ENCODE results near the gene WNT8A. TPM values are rescaled to one million over a fixed set of nuclear protein-coding genes. Genes with fewer than 3 reads are reported as not detected.

WNT8A gene
- total and polyA plus RNA-seq, 2 of the 13 experiments (the other 11 are each of a cell fraction or from before 2014, with no cell fraction given) = not detected

GRCh38 chr5:138103319-138103637 lies 19.4 kb downstream of the WNT8A start:
- Histone ChIP-seq H3K4me1 (ENCODE audit: insufficient read depth, low read length) (peaks cover 25% of the 10 kb centered on the region), H3K79me2 (ENCODE audit: insufficient read depth, low read length) (no peaks in the 10 kb centered on the region), H3K36me3 (replicated peaks in 1 of 2; ENCODE audit: control insufficient read depth in 1 of 2, insufficient read depth in 2 of 2, low read length in 2 of 2) (no peaks in the 10 kb centered on the region), H2AFZ (ENCODE audit: low read length) (no peak overlapping the region), H3K27me3 (ENCODE audit: control insufficient read depth in 1 of 2, insufficient read depth in 2 of 2, low read length in 2 of 2) (no peaks in the 10 kb centered on the region), H4K20me1 (ENCODE audit: insufficient read depth, low read length) (no peaks in the 10 kb centered on the region), H3K4me3 (replicated peaks in 1 of 3; ENCODE audit: insufficient read depth in 1 of 3, low read depth in 2 of 3, low read length in 3 of 3) (no peak overlapping the region), H3K27ac (ENCODE audit: extremely low read length, insufficient read depth, low read length) (no peak overlapping the region), H3K4me2 (ENCODE audit: low read depth, low read length) (no peak overlapping the region), H3K9ac (ENCODE audit: insufficient read depth, low read depth, low read length) (no peak overlapping the region), H3K9me3 (ENCODE audit: low read length) (no peaks in the 10 kb centered on the region)
- WGBS (ENCODE audit: low lambda C conversion rate) = 14% methylated on average over 3 of the region's 3 CpGs
- ChIA-PET CTCF (ENCODE audit: low intra/inter-chr PET ratio, low total read pairs) (no interaction called here), POLR2A (no interaction called here)
- FAIRE-seq (no peak), DNase-seq (ENCODE audit: low spot score) (no peak), ATAC-seq (no peak)
- intact Hi-C loops (cut with micrococcal nuclease; ENCODE audit: unreplicated experiment) (no loop called here), in situ Hi-C loops (cut with HindIII; ENCODE audit: extremely low pct_ligation_motif_present, low pct_unique_long_range_greater_than_20kb) (no loop called here)
- no TSS peak for BruUV-seq (replicated peaks)
- TF ChIP-seq ZNF460 (CRISPR knock-in tag; IDR thresholded peaks at IDR 0.05; ENCODE audit: borderline replicate concordance) (no peak), PLRG1 (conservative IDR thresholded peaks at IDR 0.05) (no peak), ZHX2 (IDR thresholded peaks at IDR 0.05; ENCODE audit: low read depth) (no peak), ZHX2 (CRISPR knock-in tag; IDR thresholded peaks at IDR 0.05; ENCODE audit: borderline replicate concordance) (no peak), YEATS2 (CRISPR knock-in tag; IDR thresholded peaks at IDR 0.05; ENCODE audit: borderline replicate concordance) (no peak)
